ENCODE data around the gene PTGR1.
"Not testable (repeated sequence)": the region's sequence is repeated elsewhere in the genome, so short reads cannot be mapped to it uniquely, and the experiment has no call there.

PTGR1 gene

GRCh38 chr9:111613436-111614040 lies 14.1 kb upstream of the PTGR1 start:
- DNase-seq (ENCODE audit: low spot score): no peak

GRCh38 chr9:111610845-111611244 lies 11.4 kb upstream of the PTGR1 start:
- no peak for DNase-seq (ENCODE audit: low spot score)

GRCh38 chr9:111610149-111610548 lies 10.7 kb upstream of the PTGR1 start:
- DNase-seq (ENCODE audit: low spot score): no peak

- no peak for DNase-seq (ENCODE audit: low spot score)
These were observed 5.7 kb upstream of the PTGR1 start for GRCh38 chr9:111605041-111605559.

- no peak for DNase-seq (ENCODE audit: low spot score)
These were observed 4.7 kb upstream of the PTGR1 start for GRCh38 chr9:111604054-111604615.

- no peak for DNase-seq (ENCODE audit: low spot score)
These were observed 3.6 kb upstream of the PTGR1 start for GRCh38 chr9:111603041-111603440.

- no peak for DNase-seq (ENCODE audit: low spot score)
These were observed 2.0 kb upstream of the PTGR1 start for GRCh38 chr9:111601237-111602018.

GRCh38 chr9:111599955-111600343 lies 502 bp upstream of the PTGR1 start:
- DNase-seq (ENCODE audit: low spot score): no peak

GRCh38 chr9:111598733-111599091 lies 735 bp downstream of the PTGR1 start:
- no peak for DNase-seq (ENCODE audit: low spot score)

- peak; percentile 55 for DNase-seq (ENCODE audit: low spot score)
These were observed 1.4 kb downstream of the PTGR1 start for GRCh38 chr9:111597852-111598732.

GRCh38 chr9:111588846-111589245 lies 10.6 kb downstream of the PTGR1 start:
- no peak for DNase-seq (ENCODE audit: low spot score)

- DNase-seq (ENCODE audit: low spot score): no peak
These were observed 13.1 kb downstream of the PTGR1 start for GRCh38 chr9:111586378-111586777.

- DNase-seq (ENCODE audit: low spot score): no peak
These were observed 16.6 kb downstream of the PTGR1 start for GRCh38 chr9:111582888-111583287.

- DNase-seq (ENCODE audit: low spot score): no peak
These were observed 26.4 kb downstream of the PTGR1 start for GRCh38 chr9:111572950-111573604.

GRCh38 chr9:111568127-111568526 lies 31.3 kb downstream of the PTGR1 start:
- not testable (repeated sequence) for DNase-seq (ENCODE audit: low spot score)

GRCh38 chr9:111566234-111566633 lies 33.2 kb downstream of the PTGR1 start:
- no peak for DNase-seq (ENCODE audit: low spot score)

GRCh38 chr9:111561165-111561719 lies 38.2 kb downstream of the PTGR1 start:
- no peak for DNase-seq (ENCODE audit: low spot score)

- DNase-seq (ENCODE audit: low spot score): no peak
These were observed 40.3 kb downstream of the PTGR1 start for GRCh38 chr9:111559000-111559610.

GRCh38 chr9:111555425-111555824 lies 44.0 kb downstream of the PTGR1 start:
- DNase-seq (ENCODE audit: low spot score): not testable (repeated sequence)

- DNase-seq (ENCODE audit: low spot score): no peak
These were observed 50.8 kb downstream of the PTGR1 start for GRCh38 chr9:111548623-111549022.
